T follicular helper cell (primary cell): ENCODE data around the gene LRRC10B.

Experiments used
- DNase-seq: peaks from one replicate; pipeline ENCODE4 v3.0.0-alpha.2; 2020; ENCODE audit warnings: low read depth

The LRRC10B gene

GRCh38 chr11:61486779-61487178 is 21.8 kb upstream of the LRRC10B start:
- no peak for DNase-seq

- DNase-seq = no peak
These were observed 21.1 kb upstream of the LRRC10B start for GRCh38 chr11:61487342-61488025.

- no peak for DNase-seq
These were observed 19.8 kb upstream of the LRRC10B start for GRCh38 chr11:61488651-61489291.

GRCh38 chr11:61489833-61490721 is 18.5 kb upstream of the LRRC10B start:
- no peak for DNase-seq

GRCh38 chr11:61491736-61492395 is 16.7 kb upstream of the LRRC10B start:
- DNase-seq = no peak

GRCh38 chr11:61494381-61494961 is 14.1 kb upstream of the LRRC10B start:
- DNase-seq = no peak

- no peak for DNase-seq
These were observed 12.5 kb upstream of the LRRC10B start for GRCh38 chr11:61495801-61496601.

GRCh38 chr11:61496602-61497400 is 11.7 kb upstream of the LRRC10B start:
- DNase-seq = no peak

GRCh38 chr11:61497473-61497872 is 11.1 kb upstream of the LRRC10B start:
- DNase-seq = no peak

GRCh38 chr11:61497876-61498275 is 10.7 kb upstream of the LRRC10B start:
- no peak for DNase-seq

- DNase-seq = no peak
These were observed 9.7 kb upstream of the LRRC10B start for GRCh38 chr11:61498767-61499341.

GRCh38 chr11:61499816-61500491 is 8.6 kb upstream of the LRRC10B start:
- DNase-seq = no peak

- DNase-seq = no peak
These were observed 6.0 kb upstream of the LRRC10B start for GRCh38 chr11:61502522-61502921.

GRCh38 chr11:61503135-61503770 is 5.3 kb upstream of the LRRC10B start:
- DNase-seq = no peak

- DNase-seq = no peak
These were observed 3.4 kb upstream of the LRRC10B start for GRCh38 chr11:61505106-61505505.

GRCh38 chr11:61505640-61506155 is 2.9 kb upstream of the LRRC10B start:
- DNase-seq = no peak

GRCh38 chr11:61507012-61507768 is 1.4 kb upstream of the LRRC10B start:
- DNase-seq = no peak
